MCF 10A (cell line): Measurements from ENCODE around the gene ITGA5. TPM values are rescaled to one million over a fixed set of nuclear protein-coding genes. Genes with fewer than 3 reads are reported as not detected.
A peak's percentile ranks its signal among the peaks of the same experiment; 100 is the strongest.

Experiments used
- BruUV-seq: library from RNA; stranded (reverse); fragments of 400-500 nt; replicated peaks from 2 replicates; lab custom pipeline; 2021; lab: Mats Ljungman, UMichigan
- CTCF ChIA-PET: fragments of 300-600 bp; sonication (Branson Sonifier 250); formaldehyde crosslinking; extraction: SDS; loops from one replicate; lab custom pipeline; 2021; ENCODE audit warnings: antibody characterized with exemption, inconsistent platforms; lab: Yijun Ruan, JAX
- POLR2A ChIA-PET: fragments of 300-600, 350-650 bp; sonication (Branson Sonifier 250); formaldehyde crosslinking; extraction: SDS; loops from one replicate; lab custom pipeline; 2020; ENCODE audit warnings: antibody characterized with exemption, inconsistent platforms; lab: Yijun Ruan, JAX
- DNase-seq: peaks from one replicate; pipeline ENCODE4 v3.0.0-alpha.2; 2018; ENCODE audit not compliant: unreplicated experiment
- H3K27ac Mint-ChIP-seq: one replicate; pipeline ENCODE4 v1.8.0; 2022; ENCODE audit warnings: mild to moderate bottlenecking, low read depth, mixed read lengths; ENCODE audit not compliant: unreplicated experiment
- H3K27me3 Mint-ChIP-seq: one replicate; pipeline ENCODE4 v1.8.0; 2022; ENCODE audit warnings: mixed read lengths; ENCODE audit not compliant: insufficient read depth, unreplicated experiment
- H3K36me3 Mint-ChIP-seq: one replicate; pipeline ENCODE4 v1.8.0; 2022; ENCODE audit warnings: mild to moderate bottlenecking, moderate library complexity, mixed read lengths; ENCODE audit not compliant: insufficient read depth, unreplicated experiment
- H3K4me1 Mint-ChIP-seq: one replicate; pipeline ENCODE4 v1.8.0; 2022; ENCODE audit warnings: mixed read lengths; ENCODE audit not compliant: insufficient read depth, unreplicated experiment
- H3K4me3 Mint-ChIP-seq: one replicate; pipeline ENCODE4 v1.8.0; 2022; ENCODE audit warnings: mild to moderate bottlenecking, moderate library complexity, mixed read lengths; ENCODE audit not compliant: unreplicated experiment
- H3K9me3 Mint-ChIP-seq: one replicate; pipeline ENCODE4 v1.8.0; 2022; ENCODE audit warnings: mixed read lengths; ENCODE audit not compliant: unreplicated experiment
- intact Hi-C: fragments of 100-400 bp; cut with micrococcal nuclease; formaldehyde crosslinking; loops from 2 replicates; pipeline ENCODE4 v1.14.1; 2022
- total RNA-seq: library from RNA; stranded (reverse); gene quantifications from 2 replicates; pipeline ENCODE4 v1.2.3, GENCODE V29; 2022
- TF ChIP-seq, protein P1 (sequence below): fragments of 200-600 bp; IDR thresholded peaks from one replicate; pipeline ENCODE4 v1.8.0; 2022; ENCODE audit warnings: antibody characterized with exemption, mild to moderate bottlenecking; ENCODE audit not compliant: unreplicated experiment

The ITGA5 gene
- total RNA-seq, 1 experiment from 2014 or later = 110 TPM

GRCh38 chr12:54378796-54379397 is 40.2 kb downstream of the ITGA5 start:
- Mint-ChIP-seq H3K4me1 (peaks cover 43% of the 10 kb centered on the region), H3K9me3 (no peaks in the 10 kb centered on the region), H3K36me3 (no peaks in the 10 kb centered on the region), H3K27ac (no peak overlapping the region), H3K4me3 (peak overlapping the region; percentile 74), H3K27me3 (no peaks in the 10 kb centered on the region)
- DNase-seq = peak; percentile 52
- ChIA-PET POLR2A (interaction anchor here (0.7 to 2.4 kb wide), 9 partner anchors 8 to 98 kb away, joined by 3 to 20 read pairs (median 4); partner anchors contain the start of gene HNRNPA1), CTCF (interaction anchor here (0.6 to 8.2 kb wide), 65 partner anchors 7 to 391 kb away, joined by 3 to 120 read pairs (median 7); partner anchors contain the start of genes COPZ1, HNRNPA1, HOXC5 and NFE2)
- TF ChIP-seq, protein P1, sequence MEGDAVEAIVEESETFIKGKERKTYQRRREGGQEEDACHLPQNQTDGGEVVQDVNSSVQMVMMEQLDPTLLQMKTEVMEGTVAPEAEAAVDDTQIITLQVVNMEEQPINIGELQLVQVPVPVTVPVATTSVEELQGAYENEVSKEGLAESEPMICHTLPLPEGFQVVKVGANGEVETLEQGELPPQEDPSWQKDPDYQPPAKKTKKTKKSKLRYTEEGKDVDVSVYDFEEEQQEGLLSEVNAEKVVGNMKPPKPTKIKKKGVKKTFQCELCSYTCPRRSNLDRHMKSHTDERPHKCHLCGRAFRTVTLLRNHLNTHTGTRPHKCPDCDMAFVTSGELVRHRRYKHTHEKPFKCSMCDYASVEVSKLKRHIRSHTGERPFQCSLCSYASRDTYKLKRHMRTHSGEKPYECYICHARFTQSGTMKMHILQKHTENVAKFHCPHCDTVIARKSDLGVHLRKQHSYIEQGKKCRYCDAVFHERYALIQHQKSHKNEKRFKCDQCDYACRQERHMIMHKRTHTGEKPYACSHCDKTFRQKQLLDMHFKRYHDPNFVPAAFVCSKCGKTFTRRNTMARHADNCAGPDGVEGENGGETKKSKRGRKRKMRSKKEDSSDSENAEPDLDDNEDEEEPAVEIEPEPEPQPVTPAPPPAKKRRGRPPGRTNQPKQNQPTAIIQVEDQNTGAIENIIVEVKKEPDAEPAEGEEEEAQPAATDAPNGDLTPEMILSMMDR = no peak
- intact Hi-C loops = loop anchor here (1.0 kb wide), 2 partner anchors 9 to 15 kb away; no protein-coding TSS in a partner anchor
- BruUV-seq = no TSS peak

DNA sequence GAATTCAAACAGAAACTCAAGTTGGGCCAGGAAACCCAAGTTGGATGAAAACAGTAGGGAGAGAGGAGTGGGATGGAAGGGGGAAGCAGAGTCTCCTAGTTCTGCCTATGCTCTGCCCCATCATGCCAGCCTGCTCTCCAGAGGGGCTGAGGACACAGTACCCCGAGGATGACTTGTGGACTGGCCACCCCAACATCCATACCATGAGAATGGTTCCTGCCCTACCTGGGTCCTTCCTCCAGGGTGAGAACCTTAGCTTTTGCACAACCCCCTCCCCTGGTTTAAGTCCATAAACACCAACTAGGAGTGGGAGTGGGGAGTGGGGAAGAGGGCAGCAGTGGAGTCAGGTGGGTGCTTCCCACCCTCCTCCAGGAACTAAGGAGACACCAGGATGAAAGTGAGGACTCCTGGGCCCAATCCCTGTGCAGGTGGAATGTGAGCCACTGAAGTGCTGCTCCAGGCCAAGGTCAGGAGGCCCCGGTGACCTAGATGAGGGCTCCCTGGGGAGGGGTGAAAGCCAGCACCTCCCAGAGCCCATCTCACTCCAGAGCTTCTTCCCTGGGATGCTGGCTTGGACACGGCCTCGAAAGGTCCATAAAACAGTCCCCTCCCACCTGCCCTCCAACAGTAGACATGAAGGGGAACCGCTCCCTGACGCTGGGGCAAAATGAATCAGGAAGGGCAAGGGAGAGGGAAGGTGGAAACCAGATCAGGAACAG is 41.1 kb downstream of the ITGA5 start:
- H3K4me3 Mint-ChIP-seq = peak overlapping the region; percentile 74
- intact Hi-C loops = no loop called here
- TF ChIP-seq, protein P1 = no peak
- no peaks in the 10 kb centered on the region for H3K9me3 Mint-ChIP-seq
- H3K27ac Mint-ChIP-seq = no peak overlapping the region
- ChIA-PET CTCF (interaction anchor here (1.3 to 8.2 kb wide), 11 partner anchors 6 to 171 kb away, joined by 7 to 120 read pairs (median 30); partner anchors contain the start of gene COPZ1), POLR2A (interaction anchor here (0.7 to 1.7 kb wide), 3 partner anchors 9 to 97 kb away, joined by 3 to 9 read pairs (median 4); partner anchors contain the start of gene HNRNPA1)
- no peak for DNase-seq
- H3K36me3 Mint-ChIP-seq = no peaks in the 10 kb centered on the region
- H3K4me1 Mint-ChIP-seq = peaks cover 45% of the 10 kb centered on the region
- no peaks in the 10 kb centered on the region for H3K27me3 Mint-ChIP-seq
- BruUV-seq = no TSS peak

DNA sequence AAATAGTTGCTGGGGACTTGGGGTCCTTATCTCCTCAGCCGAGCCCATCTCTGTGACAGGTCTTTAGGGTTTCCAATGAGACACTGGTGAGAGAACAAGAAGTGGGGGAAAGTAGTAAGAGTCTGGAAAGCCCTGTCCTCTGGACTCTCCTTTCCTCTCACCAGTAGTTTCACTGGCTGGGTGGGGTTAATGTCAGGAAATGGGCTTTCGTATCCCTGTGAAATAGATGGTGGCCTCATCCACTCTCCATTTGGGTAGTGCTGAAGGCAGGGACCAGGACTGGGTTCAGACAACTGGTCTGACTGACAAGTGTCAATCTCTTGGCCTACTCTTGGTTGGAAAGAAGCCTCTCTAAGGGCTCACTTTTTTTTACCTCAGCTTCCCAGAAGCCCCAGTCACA is 42.1 kb downstream of the ITGA5 start:
- H3K4me1 Mint-ChIP-seq = peaks cover 48% of the 10 kb centered on the region
- no peaks in the 10 kb centered on the region for H3K27me3 Mint-ChIP-seq
- no peak overlapping the region for H3K27ac Mint-ChIP-seq
- H3K4me3 Mint-ChIP-seq = peak overlapping the region; percentile 23
- TF ChIP-seq, protein P1 = no peak
- DNase-seq = no peak
- H3K36me3 Mint-ChIP-seq = no peaks in the 10 kb centered on the region
- no peaks in the 10 kb centered on the region for H3K9me3 Mint-ChIP-seq
- CTCF ChIA-PET = interaction anchor here (0.9 to 8.2 kb wide), 3 partner anchors 10 to 22 kb away, joined by 4 to 120 read pairs (median 59); no protein-coding TSS in a partner anchor
- intact Hi-C loops = no loop called here
- BruUV-seq = no TSS peak
- POLR2A ChIA-PET = interaction anchor here (0.6 kb wide), 1 partner anchor 15 kb away, joined by 3 read pairs; no protein-coding TSS in a partner anchor

DNA sequence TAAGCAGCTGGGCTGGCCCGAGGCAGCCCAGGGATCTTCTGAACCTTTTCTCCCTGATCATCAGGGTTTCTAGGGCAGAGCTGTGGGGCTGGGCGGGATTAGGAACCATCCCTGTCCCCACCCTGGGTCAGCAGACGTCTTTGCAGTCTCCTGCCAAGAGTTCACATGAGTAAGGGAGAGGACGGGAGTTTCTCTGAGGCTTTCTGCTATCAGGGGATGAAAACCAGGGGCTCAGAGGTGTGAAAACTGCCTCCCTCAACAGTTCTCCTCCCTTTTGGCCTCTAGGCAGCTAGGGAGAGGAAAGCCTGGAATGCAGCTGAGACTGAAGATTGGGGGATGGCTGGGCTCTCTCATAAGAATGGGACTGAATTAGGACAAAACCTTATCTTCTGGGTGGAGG is 42.5 kb downstream of the ITGA5 start:
- H3K36me3 Mint-ChIP-seq = no peaks in the 10 kb centered on the region
- TF ChIP-seq, protein P1 = no peak
- H3K4me1 Mint-ChIP-seq = peaks cover 48% of the 10 kb centered on the region
- no peaks in the 10 kb centered on the region for H3K27me3 Mint-ChIP-seq
- no peak for DNase-seq
- no peaks in the 10 kb centered on the region for H3K9me3 Mint-ChIP-seq
- intact Hi-C loops = no loop called here
- no peak overlapping the region for H3K4me3 Mint-ChIP-seq
- no TSS peak for BruUV-seq
- H3K27ac Mint-ChIP-seq = no peak overlapping the region
- ChIA-PET CTCF (interaction anchor here (0.9 to 8.2 kb wide), 3 partner anchors 15 to 126 kb away, joined by 3 to 120 read pairs (median 4); no protein-coding TSS in a partner anchor), POLR2A (interaction anchor here (0.6 kb wide), 1 partner anchor 15 kb away, joined by 3 read pairs; no protein-coding TSS in a partner anchor)
